Vagina (tissue), 2 donors: ENCODE measurements around the gene SGMS2. TPM values are rescaled to one million over a fixed set of nuclear protein-coding genes. Genes with fewer than 3 reads are reported as not detected.

Experiments used
- DNase-seq, 2 donors: peaks; one replicate each; pipeline ENCODE4 v3.0.0-alpha.2; 2017; ENCODE audit errors: extremely low spot score in 2 of 2
- H3K27ac ChIP-seq: fragments of 200-600 bp; sonication (generic); one replicate; pipeline ENCODE4 v1.5.1; 2019
- H3K27me3 ChIP-seq: fragments of 200-600 bp; sonication (generic); one replicate; pipeline ENCODE4 v1.5.1; 2019
- H3K36me3 ChIP-seq, 2 donors: fragments of 200-600 bp; sonication (generic); one replicate each; pipeline ENCODE4 v1.5.1; 2017 to 2019
- H3K4me1 ChIP-seq: fragments of 200-600 bp; sonication (generic); one replicate; pipeline ENCODE4 v1.5.1; 2019
- H3K4me3 ChIP-seq, 2 donors: fragments of 200-600 bp; sonication (generic); 1 replicate in 1 of 2; 2 replicates in 1 of 2; pipeline ENCODE4 v1.5.1; 2016 to 2019
- H3K9me3 ChIP-seq: fragments of 200-600 bp; sonication (generic); one replicate; pipeline ENCODE4 v1.5.1; 2019
- POLR2A ChIP-seq, 2 donors: fragments of 450-650 bp; IDR thresholded peaks; one replicate each; pipeline ENCODE4 v1.6.1; 2017; ENCODE audit warnings: antibody characterized with exemption in 2 of 2, mild to moderate bottlenecking in 2 of 2, moderate library complexity in 2 of 2
- POLR2AphosphoS5 ChIP-seq, 2 donors: sonication (generic); formaldehyde crosslinking; IDR thresholded peaks; one replicate each; pipeline ENCODE4 v1.9.0; 2017; ENCODE audit warnings: antibody characterized with exemption in 2 of 2, mild to moderate bottlenecking in 2 of 2, low read depth in 1 of 2; ENCODE audit not compliant: insufficient read depth in 1 of 2
- intact Hi-C: fragments of 100-400 bp; cut with DNase I; formaldehyde crosslinking; loops from one replicate; pipeline ENCODE4 v1.15.1; 2023
- total RNA-seq: library from RNA; depleted of rRNA; stranded (reverse); fragments of >200 nt; gene quantifications from one replicate; pipeline ENCODE4 v1.2.3, GENCODE V29; 2016
- TF ChIP-seq, protein P1 (sequence below), 3 experiments: fragments of 450-650 bp in 2 of 3; fragments of 200-600 bp in 1 of 3; sonication (generic) in 1 of 3; IDR thresholded peaks; one replicate each; pipeline ENCODE4 v1.5.1; 2017 to 2019; ENCODE audit warnings: antibody characterized with exemption in 3 of 3, mild to moderate bottlenecking in 2 of 3, moderate library complexity in 2 of 3

The SGMS2 gene
- total RNA-seq, 1 donor from 2014 or later = 66.5 TPM

DNA sequence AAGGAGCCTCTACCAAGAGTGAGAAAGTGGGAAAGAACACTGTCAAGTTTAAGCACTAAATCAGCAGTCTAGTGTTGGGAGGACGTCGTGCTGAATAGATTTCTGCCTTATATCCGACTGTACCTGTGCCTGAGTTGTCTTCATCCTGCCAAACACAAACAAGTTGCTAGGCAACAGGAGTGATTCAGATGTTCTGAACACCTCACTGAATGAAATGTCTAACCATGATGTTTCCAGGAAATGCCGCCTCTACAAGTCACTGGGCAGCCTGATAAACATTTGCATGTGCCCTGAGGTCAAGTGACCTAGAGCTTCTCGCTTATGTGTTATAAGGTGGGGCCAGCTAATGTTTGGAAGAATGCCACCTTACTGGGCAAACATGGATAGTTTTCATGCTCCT, 37.9 kb downstream of the SGMS2 start:
- Histone ChIP-seq H3K4me1 (no peaks in the 10 kb centered on the region), H3K27me3 (no peaks in the 10 kb centered on the region), H3K4me3 (no peak overlapping the region), H3K27ac (no peak overlapping the region), H3K9me3 (no peaks in the 10 kb centered on the region), H3K36me3 (peaks cover 0 to 8% of the 10 kb centered on the region in 2 donors)
- TF ChIP-seq POLR2A (IDR thresholded peaks at IDR 0.05) (no peak), POLR2AphosphoS5 (IDR thresholded peaks at IDR 0.05; ENCODE audit: insufficient read depth in 1 of 2, low read depth in 1 of 2) (no peak)
- TF ChIP-seq, protein P1, sequence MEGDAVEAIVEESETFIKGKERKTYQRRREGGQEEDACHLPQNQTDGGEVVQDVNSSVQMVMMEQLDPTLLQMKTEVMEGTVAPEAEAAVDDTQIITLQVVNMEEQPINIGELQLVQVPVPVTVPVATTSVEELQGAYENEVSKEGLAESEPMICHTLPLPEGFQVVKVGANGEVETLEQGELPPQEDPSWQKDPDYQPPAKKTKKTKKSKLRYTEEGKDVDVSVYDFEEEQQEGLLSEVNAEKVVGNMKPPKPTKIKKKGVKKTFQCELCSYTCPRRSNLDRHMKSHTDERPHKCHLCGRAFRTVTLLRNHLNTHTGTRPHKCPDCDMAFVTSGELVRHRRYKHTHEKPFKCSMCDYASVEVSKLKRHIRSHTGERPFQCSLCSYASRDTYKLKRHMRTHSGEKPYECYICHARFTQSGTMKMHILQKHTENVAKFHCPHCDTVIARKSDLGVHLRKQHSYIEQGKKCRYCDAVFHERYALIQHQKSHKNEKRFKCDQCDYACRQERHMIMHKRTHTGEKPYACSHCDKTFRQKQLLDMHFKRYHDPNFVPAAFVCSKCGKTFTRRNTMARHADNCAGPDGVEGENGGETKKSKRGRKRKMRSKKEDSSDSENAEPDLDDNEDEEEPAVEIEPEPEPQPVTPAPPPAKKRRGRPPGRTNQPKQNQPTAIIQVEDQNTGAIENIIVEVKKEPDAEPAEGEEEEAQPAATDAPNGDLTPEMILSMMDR (IDR thresholded peaks at IDR 0.05) = no peak
- DNase-seq = no peak
- intact Hi-C loops = no loop called here

DNA sequence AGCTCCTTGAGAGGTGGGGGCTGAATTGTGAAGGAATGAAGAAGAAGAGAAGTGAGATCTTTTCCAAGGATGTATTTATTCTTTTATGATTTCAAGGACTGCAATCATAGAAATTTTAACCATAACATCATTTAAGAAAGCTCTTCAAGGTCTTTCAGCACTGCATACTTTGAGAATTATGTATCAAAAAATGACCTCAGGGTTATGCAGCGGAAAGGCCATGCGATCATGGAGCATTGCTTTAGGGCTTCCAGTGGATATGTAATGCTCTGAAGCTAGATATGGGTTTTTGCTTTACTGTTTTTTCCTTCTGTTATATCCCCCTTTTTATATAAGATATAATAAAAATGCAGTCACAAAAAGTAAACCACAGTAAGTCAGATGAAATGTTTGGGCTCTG, 38.7 kb downstream of the SGMS2 start:
- DNase-seq = no peak
- no peak overlapping the region for H3K4me3 ChIP-seq
- H3K36me3 ChIP-seq = peaks cover 0 to 8% of the 10 kb centered on the region in 2 donors
- H3K9me3 ChIP-seq = no peaks in the 10 kb centered on the region
- H3K27ac ChIP-seq = no peak overlapping the region
- H3K4me1 ChIP-seq = no peaks in the 10 kb centered on the region
- H3K27me3 ChIP-seq = no peaks in the 10 kb centered on the region
- TF ChIP-seq POLR2AphosphoS5 (IDR thresholded peaks at IDR 0.05; ENCODE audit: insufficient read depth in 1 of 2, low read depth in 1 of 2) = no peak
- no peak for TF ChIP-seq POLR2A (IDR thresholded peaks at IDR 0.05)
- TF ChIP-seq, protein P1 (IDR thresholded peaks at IDR 0.05) = no peak
- intact Hi-C loops = no loop called here

DNA sequence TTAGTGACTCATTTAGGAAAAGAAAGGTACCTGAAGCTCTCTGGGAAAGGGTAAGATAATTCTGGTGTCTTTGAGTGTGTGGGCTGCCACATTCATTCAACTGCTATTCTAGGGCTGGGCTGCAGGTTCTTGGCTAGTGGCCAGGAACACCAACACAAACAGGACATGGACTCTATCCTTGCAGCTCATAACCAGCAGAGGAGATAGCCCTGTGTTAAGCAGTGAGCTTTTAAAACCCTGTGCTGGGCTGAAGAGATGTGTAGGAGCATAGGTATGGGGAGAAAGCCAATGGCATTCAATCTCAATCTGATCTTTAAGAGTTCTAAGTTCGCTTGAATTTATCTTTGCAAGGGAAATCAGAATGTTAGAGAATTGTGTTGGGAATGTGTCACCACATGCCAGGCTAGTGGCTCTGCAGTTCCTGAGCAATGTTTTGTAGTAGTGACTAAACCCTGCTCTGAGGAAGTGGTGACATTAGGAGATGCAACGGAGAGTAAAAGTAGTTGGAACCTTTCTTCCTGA, 39.2 kb downstream of the SGMS2 start:
- DNase-seq = no peak
- Histone ChIP-seq H3K4me1 (no peaks in the 10 kb centered on the region), H3K27ac (no peak overlapping the region), H3K9me3 (no peaks in the 10 kb centered on the region), H3K27me3 (no peaks in the 10 kb centered on the region), H3K36me3 (peaks cover 0 to 5% of the 10 kb centered on the region in 2 donors), H3K4me3 (no peak overlapping the region)
- intact Hi-C loops = no loop called here
- TF ChIP-seq POLR2A (IDR thresholded peaks at IDR 0.05) (no peak), POLR2AphosphoS5 (IDR thresholded peaks at IDR 0.05; ENCODE audit: insufficient read depth in 1 of 2, low read depth in 1 of 2) (no peak)
- TF ChIP-seq, protein P1 (IDR thresholded peaks at IDR 0.05) = no peak

DNA sequence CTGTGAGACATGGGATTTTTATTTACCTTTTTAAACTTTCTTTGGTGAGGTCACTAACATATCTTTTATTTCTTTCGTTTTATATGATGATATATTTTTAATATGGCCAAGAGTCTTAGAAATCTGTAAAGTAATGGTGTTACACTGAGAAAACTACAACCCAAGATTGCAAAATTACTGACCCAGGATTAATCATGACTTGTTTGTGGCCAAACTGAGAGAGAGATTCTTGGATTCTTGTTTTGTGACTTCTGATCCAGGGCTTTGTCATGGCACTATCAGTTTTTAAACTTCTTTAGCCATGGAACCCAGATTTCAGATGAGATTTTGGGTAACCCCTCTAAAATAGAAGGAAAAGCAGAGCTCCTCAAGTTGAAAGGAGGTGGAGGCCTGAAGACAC, 42.0 kb downstream of the SGMS2 start:
- Histone ChIP-seq H3K9me3 (no peaks in the 10 kb centered on the region), H3K4me3 (no peak overlapping the region), H3K4me1 (peaks cover 13% of the 10 kb centered on the region), H3K27ac (no peak overlapping the region), H3K27me3 (no peaks in the 10 kb centered on the region), H3K36me3 (no peaks in the 10 kb centered on the region)
- intact Hi-C loops = no loop called here
- TF ChIP-seq POLR2A (IDR thresholded peaks at IDR 0.05) (no peak), POLR2AphosphoS5 (IDR thresholded peaks at IDR 0.05; ENCODE audit: insufficient read depth in 1 of 2, low read depth in 1 of 2) (no peak)
- TF ChIP-seq, protein P1 (IDR thresholded peaks at IDR 0.05) = no peak
- DNase-seq = no peak

DNA sequence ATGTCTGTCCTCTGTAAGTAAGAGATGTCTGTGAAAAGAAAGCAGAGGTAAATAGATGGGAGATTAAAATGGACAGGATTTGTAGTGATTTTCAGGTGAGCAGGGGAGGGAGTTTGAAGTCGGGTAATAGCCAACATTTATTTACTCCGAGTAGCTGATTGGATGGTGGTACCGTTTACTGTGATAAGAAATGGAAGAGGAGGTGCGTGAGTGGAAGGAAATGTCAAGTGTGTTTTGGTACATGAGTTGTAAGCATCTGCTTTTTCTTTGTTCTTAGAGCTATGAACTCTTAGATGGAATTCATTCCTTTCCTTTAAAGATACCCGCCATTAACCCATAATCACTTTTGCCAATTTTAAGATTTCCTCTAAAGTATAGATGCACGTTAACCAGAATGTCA, 45.5 kb downstream of the SGMS2 start:
- peaks cover 15% of the 10 kb centered on the region for H3K4me1 ChIP-seq
- intact Hi-C loops = no loop called here
- H3K36me3 ChIP-seq = no peaks in the 10 kb centered on the region
- no peak for DNase-seq
- H3K27me3 ChIP-seq = no peaks in the 10 kb centered on the region
- TF ChIP-seq POLR2AphosphoS5 (IDR thresholded peaks at IDR 0.05; ENCODE audit: insufficient read depth in 1 of 2, low read depth in 1 of 2) = no peak
- no peaks in the 10 kb centered on the region for H3K9me3 ChIP-seq
- H3K4me3 ChIP-seq = no peak overlapping the region
- H3K27ac ChIP-seq = no peak overlapping the region
